H1 (cell line): ENCODE data around the gene SND1. TPM values are rescaled to one million over a fixed set of nuclear protein-coding genes. Genes with fewer than 3 reads are reported as not detected.

Experiments
- ASH2L ChIP-seq: fragments of 200-600, 300-600 bp; sonication (generic); IDR thresholded peaks from one replicate; pipeline ENCODE4 v1.7.1; 2017; ENCODE audit warnings: low read length
- CEBPB ChIP-seq: IDR thresholded peaks from 2 replicates; pipeline ENCODE4 v1.6.1; 2012; ENCODE audit warnings: low read depth, low read length
- EGR1 ChIP-seq: IDR thresholded peaks from 2 replicates; pipeline ENCODE4 v1.6.1; 2011; ENCODE audit warnings: low read depth, low read length, borderline replicate concordance
- YY1 ChIP-seq: IDR thresholded peaks from 2 replicates; pipeline ENCODE4 v1.6.1; 2011; ENCODE audit warnings: low read depth, mild to moderate bottlenecking, low read length
- polyA plus RNA-seq, 7 experiments: library from polyadenylated mRNA; depleted of rRNA in 3 of 7; stranded (reverse) in 5 of 7; unstranded in 2 of 7; fragments of >200 nt in 5 of 7; fragments of 200-250 nt in 2 of 7; gene quantifications; 1 replicate in 5 of 7; 2 replicates in 1 of 7; 4 replicates in 1 of 7; pipeline versions ENCODE4 v1.2.1 to v1.2.3, GENCODE V29; 2011 to 2013; ENCODE audit warnings: missing spikeins in 2 of 7, mixed read lengths in 2 of 7
- total RNA-seq: library from RNA; stranded (reverse); fragmentation: NEBNext Ultra II Directional; extraction: Animal tissue kit (Norgen Biotek cat#: 25700); gene quantifications from 2 replicates; pipeline ENCODE4 v1.2.1, GENCODE V29; 2021
- TF ChIP-seq, protein P1 (sequence below): IDR thresholded peaks from 2 replicates; pipeline ENCODE4 v1.6.1; 2012; ENCODE audit warnings: low read length, inconsistent platforms

The SND1 gene
- total and polyA plus RNA-seq, 2 of the 8 experiments (the other 6 are each of a cell fraction or from before 2014, with no cell fraction given): 122 to 290 TPM

DNA sequence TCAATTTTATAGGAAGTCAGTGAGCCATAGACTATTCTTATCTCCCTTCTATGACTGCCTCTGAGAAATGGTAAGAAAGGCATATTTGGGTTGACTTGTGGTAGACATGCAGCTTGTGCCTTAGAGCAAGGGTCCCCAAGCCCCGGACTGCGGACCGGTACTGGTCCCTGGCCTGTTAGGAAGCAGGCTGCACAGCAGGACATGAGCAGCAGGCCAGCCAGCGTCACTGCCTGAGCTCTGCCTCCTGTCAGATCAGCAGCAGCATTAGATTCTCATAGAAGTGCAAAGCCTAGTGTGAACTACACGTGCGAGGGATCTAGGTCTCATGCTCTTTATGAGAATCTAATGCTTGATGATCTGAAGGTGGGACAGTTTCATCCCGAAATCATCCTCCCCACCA is 180.6 kb downstream of the SND1 start (continued):
- TF ChIP-seq, protein P1, sequence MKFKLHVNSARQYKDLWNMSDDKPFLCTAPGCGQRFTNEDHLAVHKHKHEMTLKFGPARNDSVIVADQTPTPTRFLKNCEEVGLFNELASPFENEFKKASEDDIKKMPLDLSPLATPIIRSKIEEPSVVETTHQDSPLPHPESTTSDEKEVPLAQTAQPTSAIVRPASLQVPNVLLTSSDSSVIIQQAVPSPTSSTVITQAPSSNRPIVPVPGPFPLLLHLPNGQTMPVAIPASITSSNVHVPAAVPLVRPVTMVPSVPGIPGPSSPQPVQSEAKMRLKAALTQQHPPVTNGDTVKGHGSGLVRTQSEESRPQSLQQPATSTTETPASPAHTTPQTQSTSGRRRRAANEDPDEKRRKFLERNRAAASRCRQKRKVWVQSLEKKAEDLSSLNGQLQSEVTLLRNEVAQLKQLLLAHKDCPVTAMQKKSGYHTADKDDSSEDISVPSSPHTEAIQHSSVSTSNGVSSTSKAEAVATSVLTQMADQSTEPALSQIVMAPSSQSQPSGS: no peak
- no peak for TF ChIP-seq YY1
- no peak for TF ChIP-seq CEBPB
- TF ChIP-seq ASH2L: no peak
- TF ChIP-seq EGR1: no peak
